ENCODE measurements around the gene GAN. TPM values are rescaled to one million over a fixed set of nuclear protein-coding genes. Genes with fewer than 3 reads are reported as not detected.
"Not testable (repeated sequence)": the region's sequence is repeated elsewhere in the genome, so short reads cannot be mapped to it uniquely, and the experiment has no call there.

The GAN gene
- total RNA-seq, 2 experiments from 2014 or later = 10.0 to 10.7 TPM

- Mint-ChIP-seq H3K4me3 (no peak overlapping the region), H3K27ac (no peak overlapping the region), H3K9me3 (no peaks in the 10 kb centered on the region), H3K27me3 (no peaks in the 10 kb centered on the region), H3K36me3 (peaks cover 13% of the 10 kb centered on the region), H3K4me1 (peaks cover 42% of the 10 kb centered on the region)
- DNase-seq = no peak
These were observed 6.8 kb downstream of the GAN start for GRCh38 chr16:81321536-81321935.

GRCh38 chr16:81324808-81325207 lies 10.0 kb downstream of the GAN start:
- no peaks in the 10 kb centered on the region for H3K27me3 Mint-ChIP-seq
- DNase-seq = no peak
- peaks cover 28% of the 10 kb centered on the region for H3K4me1 Mint-ChIP-seq
- no peak overlapping the region for H3K4me3 Mint-ChIP-seq
- H3K9me3 Mint-ChIP-seq = no peaks in the 10 kb centered on the region
- no peak overlapping the region for H3K27ac Mint-ChIP-seq
- H3K36me3 Mint-ChIP-seq = peaks cover 13% of the 10 kb centered on the region

- H3K9me3 Mint-ChIP-seq = no peaks in the 10 kb centered on the region
- no peak overlapping the region for H3K27ac Mint-ChIP-seq
- no peak for DNase-seq
- no peak overlapping the region for H3K4me3 Mint-ChIP-seq
- H3K36me3 Mint-ChIP-seq = peaks cover 18% of the 10 kb centered on the region
- H3K27me3 Mint-ChIP-seq = no peaks in the 10 kb centered on the region
- H3K4me1 Mint-ChIP-seq = peaks cover 12% of the 10 kb centered on the region
These were observed 12.2 kb downstream of the GAN start for GRCh38 chr16:81327011-81327410.

GRCh38 chr16:81327447-81328196 lies 12.9 kb downstream of the GAN start:
- no peak overlapping the region for H3K4me3 Mint-ChIP-seq
- DNase-seq = no peak
- no peaks in the 10 kb centered on the region for H3K27me3 Mint-ChIP-seq
- no peak overlapping the region for H3K27ac Mint-ChIP-seq
- no peaks in the 10 kb centered on the region for H3K9me3 Mint-ChIP-seq
- H3K4me1 Mint-ChIP-seq = peaks cover 12% of the 10 kb centered on the region
- peaks cover 19% of the 10 kb centered on the region for H3K36me3 Mint-ChIP-seq

GRCh38 chr16:81329947-81330346 lies 15.2 kb downstream of the GAN start:
- Mint-ChIP-seq H3K4me3 (no peak overlapping the region), H3K27me3 (no peaks in the 10 kb centered on the region), H3K9me3 (no peaks in the 10 kb centered on the region), H3K4me1 (peaks cover 4% of the 10 kb centered on the region), H3K27ac (no peak overlapping the region), H3K36me3 (peaks cover 20% of the 10 kb centered on the region)
- DNase-seq = no peak

- peaks cover 6% of the 10 kb centered on the region for H3K4me1 Mint-ChIP-seq
- H3K27ac Mint-ChIP-seq = no peak overlapping the region
- DNase-seq = no peak
- no peaks in the 10 kb centered on the region for H3K27me3 Mint-ChIP-seq
- no peak overlapping the region for H3K4me3 Mint-ChIP-seq
- H3K9me3 Mint-ChIP-seq = no peaks in the 10 kb centered on the region
- peaks cover 19% of the 10 kb centered on the region for H3K36me3 Mint-ChIP-seq
These were observed 18.6 kb downstream of the GAN start for GRCh38 chr16:81333356-81333755.

- Mint-ChIP-seq H3K27ac (peak overlapping the region; percentile 49), H3K4me1 (peaks cover 3% of the 10 kb centered on the region), H3K27me3 (no peaks in the 10 kb centered on the region), H3K4me3 (no peak overlapping the region), H3K36me3 (peaks cover 21% of the 10 kb centered on the region), H3K9me3 (no peaks in the 10 kb centered on the region)
- DNase-seq = peak; percentile 32
These were observed 20.9 kb downstream of the GAN start for GRCh38 chr16:81335669-81336068.

GRCh38 chr16:81337097-81337496 lies 22.3 kb downstream of the GAN start:
- no peak overlapping the region for H3K27ac Mint-ChIP-seq
- H3K4me3 Mint-ChIP-seq = no peak overlapping the region
- no peak for DNase-seq
- H3K27me3 Mint-ChIP-seq = no peaks in the 10 kb centered on the region
- no peaks in the 10 kb centered on the region for H3K9me3 Mint-ChIP-seq
- H3K36me3 Mint-ChIP-seq = peaks cover 17% of the 10 kb centered on the region
- H3K4me1 Mint-ChIP-seq = peaks cover 3% of the 10 kb centered on the region

- H3K4me1 Mint-ChIP-seq, H3K27me3 Mint-ChIP-seq, H3K4me3 Mint-ChIP-seq, DNase-seq, H3K27ac Mint-ChIP-seq: not testable (repeated sequence)
- Mint-ChIP-seq H3K36me3 (peaks cover 11% of the 10 kb centered on the region), H3K9me3 (peaks cover 47% of the 10 kb centered on the region)
These were observed 30.4 kb downstream of the GAN start for GRCh38 chr16:81345172-81345571.

GRCh38 chr16:81347425-81347824 lies 32.7 kb downstream of the GAN start:
- DNase-seq = no peak
- H3K27me3 Mint-ChIP-seq = no peaks in the 10 kb centered on the region
- H3K4me1 Mint-ChIP-seq = no peaks in the 10 kb centered on the region
- H3K9me3 Mint-ChIP-seq = peaks cover 44% of the 10 kb centered on the region
- H3K4me3 Mint-ChIP-seq = no peak overlapping the region
- H3K36me3 Mint-ChIP-seq = peaks cover 14% of the 10 kb centered on the region
- no peak overlapping the region for H3K27ac Mint-ChIP-seq

GRCh38 chr16:81349608-81350305 lies 35.0 kb downstream of the GAN start:
- H3K4me1 Mint-ChIP-seq = peaks cover 5% of the 10 kb centered on the region
- no peak overlapping the region for H3K27ac Mint-ChIP-seq
- H3K36me3 Mint-ChIP-seq = peaks cover 17% of the 10 kb centered on the region
- H3K27me3 Mint-ChIP-seq = no peaks in the 10 kb centered on the region
- DNase-seq = no peak
- H3K4me3 Mint-ChIP-seq = no peak overlapping the region
- H3K9me3 Mint-ChIP-seq = peaks cover 26% of the 10 kb centered on the region

- DNase-seq = no peak
These were observed 35.5 kb downstream of the GAN start for GRCh38 chr16:81350306-81350615.

GRCh38 chr16:81353895-81354294 lies 39.1 kb downstream of the GAN start:
- Mint-ChIP-seq H3K4me1 (peaks cover 5% of the 10 kb centered on the region), H3K36me3 (peaks cover 13% of the 10 kb centered on the region), H3K4me3 (no peak overlapping the region), H3K27me3 (no peaks in the 10 kb centered on the region), H3K9me3 (peaks cover 3% of the 10 kb centered on the region), H3K27ac (no peak overlapping the region)
- DNase-seq = no peak

More at GRCh38 chr16:81350306-81350615, 35.5 kb downstream of the GAN start:
- Mint-ChIP-seq H3K27me3 (no peaks in the 10 kb centered on the region), H3K4me1 (peaks cover 5% of the 10 kb centered on the region), H3K4me3 (no peak overlapping the region), H3K27ac (no peak overlapping the region), H3K9me3 (peaks cover 21% of the 10 kb centered on the region), H3K36me3 (peaks cover 17% of the 10 kb centered on the region)

GRCh38 chr16:81357711-81358260 lies 43.0 kb downstream of the GAN start:
- Mint-ChIP-seq H3K9me3 (peaks cover 3% of the 10 kb centered on the region), H3K4me3 (no peak overlapping the region), H3K4me1 (peaks cover 7% of the 10 kb centered on the region), H3K36me3 (peaks cover 7% of the 10 kb centered on the region), H3K27ac (no peak overlapping the region), H3K27me3 (no peaks in the 10 kb centered on the region)
- DNase-seq = no peak

- Mint-ChIP-seq H3K9me3 (peaks cover 3% of the 10 kb centered on the region), H3K4me3 (no peak overlapping the region), H3K4me1 (peaks cover 2% of the 10 kb centered on the region), H3K27me3 (no peaks in the 10 kb centered on the region), H3K36me3 (peaks cover 9% of the 10 kb centered on the region), H3K27ac (no peak overlapping the region)
- DNase-seq = no peak
These were observed 44.1 kb downstream of the GAN start for GRCh38 chr16:81358860-81359259.

- Mint-ChIP-seq H3K9me3 (peaks cover 3% of the 10 kb centered on the region), H3K36me3 (peaks cover 9% of the 10 kb centered on the region), H3K27ac (no peak overlapping the region), H3K27me3 (no peaks in the 10 kb centered on the region), H3K4me3 (no peak overlapping the region), H3K4me1 (peaks cover 2% of the 10 kb centered on the region)
- no peak for DNase-seq
These were observed 45.4 kb downstream of the GAN start for GRCh38 chr16:81360135-81360534.
